HepG2 (cell line): ENCODE data around the gene TRPV2. TPM values are rescaled to one million over a fixed set of nuclear protein-coding genes. Genes with fewer than 3 reads are reported as not detected.

ENCODE experiments used
- ATAC-seq: fragments of 200-7000 bp; cut with Tn5 transposase; 3 replicates; pipeline ENCODE4 v1.9.1; 2020; ENCODE audit warnings: mild to moderate bottlenecking, moderate library complexity
- BruUV-seq: library from RNA; stranded (reverse); fragments of 400-500 nt; replicated peaks from 2 replicates; lab custom pipeline; 2021; lab: Mats Ljungman, UMichigan
- CTCF ChIA-PET: fragments of 300-600 bp; formaldehyde crosslinking; extraction: SDS; loops from one replicate; lab custom pipeline; 2021; ENCODE audit warnings: low total read pairs, inconsistent platforms, low intra/inter-chr PET ratio; lab: Yijun Ruan, JAX
- POLR2A ChIA-PET: fragments of 350-600 bp; sonication (Branson Sonifier 250); formaldehyde crosslinking; loops from one replicate; lab custom pipeline; 2020; ENCODE audit warnings: antibody characterized with exemption, inconsistent platforms; lab: Yijun Ruan, JAX
- DNase-seq: peaks from one replicate; pipeline ENCODE4 v3.0.0-alpha.2; 2015; ENCODE audit warnings: low spot score
- FAIRE-seq: peaks from 3 replicates; lab custom pipeline; 2011; peaks lifted over from hg19 to GRCh38; lab: Jason Lieb, UNC
- H2AFZ ChIP-seq: one replicate; pipeline ENCODE4 v1.6.1; 2011; ENCODE audit warnings: low read length, inconsistent platforms
- H3K27ac ChIP-seq: fragments of 300-600 bp; 3 replicates; pipeline ENCODE4 v1.8.0; 2011; ENCODE audit warnings: mixed run types, mild to moderate bottlenecking, mixed read lengths, low read length, inconsistent platforms; ENCODE audit not compliant: insufficient read depth; ENCODE audit errors: extremely low read length
- H3K27me3 ChIP-seq, 2 experiments: fragments of 200-600 bp in 1 of 2; 2 replicates in 1 of 2; 3 replicates in 1 of 2; pipeline versions ENCODE4 v1.6.0 to v1.8.0; 2011; ENCODE audit warnings: low read length in 2 of 2, mild to moderate bottlenecking in 2 of 2, moderate library complexity in 2 of 2, inconsistent platforms in 1 of 2; ENCODE audit not compliant: insufficient read depth in 2 of 2, control insufficient read depth in 1 of 2
- H3K36me3 ChIP-seq, 2 experiments: fragments of 200-600 bp in 1 of 2; replicated peaks in 1 of 2; 2 replicates in 1 of 2; 3 replicates in 1 of 2; pipeline versions ENCODE4 v1.5.1 to v1.8.0; 2011; ENCODE audit warnings: low read length in 2 of 2, inconsistent platforms in 1 of 2; ENCODE audit not compliant: insufficient read depth in 2 of 2, control insufficient read depth in 1 of 2
- H3K4me1 ChIP-seq: 2 replicates; pipeline ENCODE4 v1.5.1; 2012; ENCODE audit warnings: low read length, inconsistent platforms; ENCODE audit not compliant: insufficient read depth
- H3K4me2 ChIP-seq: 2 replicates; pipeline ENCODE4 v1.6.0; 2011; ENCODE audit warnings: low read depth, low read length, inconsistent platforms
- H3K4me3 ChIP-seq, 3 experiments: fragments of 200-600 bp in 1 of 3; sonication (generic), shearing (Covaris generic) in 1 of 3; replicated peaks in 1 of 3; 2 replicates each; pipeline ENCODE4 v1.5.1; 2011 to 2016; ENCODE audit warnings: low read length in 3 of 3, inconsistent platforms in 2 of 3, low read depth in 2 of 3, mild to moderate bottlenecking in 2 of 3, control low read depth in 1 of 3, mixed read lengths in 1 of 3; ENCODE audit not compliant: insufficient read depth in 1 of 3
- H3K79me2 ChIP-seq: one replicate; pipeline ENCODE4 v1.6.1; 2011; ENCODE audit warnings: low read length, inconsistent platforms; ENCODE audit not compliant: insufficient read depth
- H3K9ac ChIP-seq: 2 replicates; pipeline ENCODE4 v1.6.0; 2011; ENCODE audit warnings: mild to moderate bottlenecking, low read depth, low read length, inconsistent platforms; ENCODE audit not compliant: insufficient read depth
- H3K9me3 ChIP-seq: 2 replicates; pipeline ENCODE4 v1.5.1; 2012; ENCODE audit warnings: mild to moderate bottlenecking, low read length
- H4K20me1 ChIP-seq: 2 replicates; pipeline ENCODE4 v1.6.0; 2011; ENCODE audit warnings: inconsistent platforms, mild to moderate bottlenecking, low read length, moderate library complexity; ENCODE audit not compliant: insufficient read depth
- CBX2 ChIP-seq, 2 experiments: fragments of 200-600 bp in 1 of 2; sonication (generic); formaldehyde crosslinking in 1 of 2; IDR thresholded peaks; 2 replicates each; pipeline versions ENCODE4 v1.7.0 to v1.8.1; 2018 to 2022; ENCODE audit warnings: low read depth in 2 of 2, low read length in 1 of 2, mild to moderate bottlenecking in 1 of 2, missing genetic modification reagents in 1 of 2
- CTCF ChIP-seq: sonication (generic); formaldehyde crosslinking; IDR thresholded peaks from 2 replicates; pipeline ENCODE4 v1.5.0; 2020; ENCODE audit warnings: mild to moderate bottlenecking, missing genetic modification reagents, moderate library complexity
- ELF4 ChIP-seq: sonication (generic); formaldehyde crosslinking; IDR thresholded peaks from 2 replicates; pipeline ENCODE4 v1.5.0; 2020; ENCODE audit warnings: missing genetic modification reagents, mild to moderate bottlenecking, moderate library complexity, borderline replicate concordance
- MBD4 ChIP-seq: IDR thresholded peaks from 2 replicates; pipeline ENCODE4 v1.6.1; 2012; ENCODE audit warnings: low read length, inconsistent platforms, borderline replicate concordance
- NRL ChIP-seq: sonication (generic); formaldehyde crosslinking; IDR thresholded peaks from 2 replicates; pipeline ENCODE4 v1.5.0; 2020; ENCODE audit warnings: missing genetic modification reagents, mild to moderate bottlenecking, moderate library complexity, borderline replicate concordance
- PITX1 ChIP-seq: sonication (generic); formaldehyde crosslinking; IDR thresholded peaks from 2 replicates; pipeline ENCODE4 v1.5.1; 2020; ENCODE audit warnings: mild to moderate bottlenecking, missing genetic modification reagents
- POLR2A ChIP-seq, 2 experiments: IDR thresholded peaks; 2 replicates each; pipeline ENCODE4 v1.6.1; 2011; ENCODE audit warnings: low read depth in 2 of 2, low read length in 2 of 2, mild to moderate bottlenecking in 1 of 2, moderate library complexity in 1 of 2; ENCODE audit not compliant: insufficient read depth in 1 of 2
- POLR2G ChIP-seq: fragments of 200-400 bp; formaldehyde crosslinking; IDR thresholded peaks from 2 replicates; pipeline ENCODE4 v1.6.1; 2018; ENCODE audit warnings: mild to moderate bottlenecking, low read depth, low read length, moderate library complexity
- RBFOX2 ChIP-seq: fragments of 200-400 bp; formaldehyde crosslinking; IDR thresholded peaks from 2 replicates; pipeline ENCODE4 v1.6.1; 2017; ENCODE audit warnings: low read depth, mild to moderate bottlenecking, low read length
- RBM22 ChIP-seq: fragments of 200-400 bp; formaldehyde crosslinking; optimal IDR thresholded peaks from 2 replicates; pipeline ENCODE3; 2017; ENCODE audit warnings: mild to moderate bottlenecking, low read length, moderate library complexity
- XBP1 ChIP-seq: sonication (generic); formaldehyde crosslinking; IDR thresholded peaks from 2 replicates; pipeline ENCODE4 v1.5.0; 2020; ENCODE audit warnings: missing genetic modification reagents
- ZFY ChIP-seq: sonication (generic); formaldehyde crosslinking; IDR thresholded peaks from 2 replicates; pipeline ENCODE4 v1.4.0; 2020; ENCODE audit warnings: missing genetic modification reagents
- ZNF205 ChIP-seq: IDR thresholded peaks from 2 replicates; pipeline ENCODE4 v1.6.1; 2018; ENCODE audit warnings: missing biosample characterization, missing genetic modification reagents
- ZNF275 ChIP-seq: sonication (generic); formaldehyde crosslinking; IDR thresholded peaks from 2 replicates; pipeline ENCODE4 v1.8.0; 2022; ENCODE audit warnings: missing genetic modification reagents, mild to moderate bottlenecking, inconsistent platforms, borderline replicate concordance
- ZNF580 ChIP-seq: IDR thresholded peaks from 2 replicates; pipeline ENCODE4 v1.6.1; 2016; ENCODE audit warnings: low read depth, borderline replicate concordance
- ZNF780A ChIP-seq: sonication (generic); formaldehyde crosslinking; IDR thresholded peaks from 2 replicates; pipeline ENCODE4 v1.8.0; 2022; ENCODE audit warnings: mild to moderate bottlenecking, missing genetic modification reagents, moderate library complexity
- ZSCAN12 ChIP-seq: sonication (generic); formaldehyde crosslinking; IDR thresholded peaks from 2 replicates; pipeline ENCODE4 v1.9.0; 2021; ENCODE audit warnings: mild to moderate bottlenecking, missing genetic modification reagents
- WGBS: methylation state at CpG from one replicate; pipeline ENCODE4 v1.1.6; 2017; ENCODE audit warnings: low lambda C conversion rate; 5-methylcytosine and 5-hydroxymethylcytosine counted together
- in situ Hi-C: cut with HindIII; loops from 2 replicates; pipeline ENCODE4 v1.10.0; 2017; ENCODE audit warnings: low pct_unique_long_range_greater_than_20kb; ENCODE audit not compliant: extremely low pct_ligation_motif_present
- intact Hi-C: fragments of 100-400 bp; cut with micrococcal nuclease; formaldehyde crosslinking; loops from one replicate; pipeline ENCODE4 v1.10.0; 2022; ENCODE audit not compliant: unreplicated experiment
- polyA plus RNA-seq, 8 experiments: library from polyadenylated mRNA; depleted of rRNA in 3 of 8; stranded (reverse) in 7 of 8; unstranded in 1 of 8; fragments of >200 nt; fragmentation: Illumina TruSeq in 4 of 8; extraction: Trizol in 4 of 8; gene quantifications; 2 replicates each; pipeline versions ENCODE4 v1.2.1 to v1.2.3, GENCODE V29; 2011 to 2016; ENCODE audit warnings: low read depth in 4 of 8, missing spikeins in 1 of 8, mixed read lengths in 1 of 8; ENCODE audit not compliant: insufficient read depth in 1 of 8
- total RNA-seq, 5 experiments: library from RNA; depleted of rRNA; stranded (reverse); fragments of >200 nt; fragmentation: Illumina TruSeq; extraction: Trizol; gene quantifications; 2 replicates each; pipeline ENCODE4 v1.2.3, GENCODE V29; 2016; ENCODE audit warnings: low read depth in 1 of 5

The TRPV2 gene
- total and polyA plus RNA-seq, 2 of the 13 experiments (the other 11 are each of a cell fraction or from before 2014, with no cell fraction given), result 13.6 to 21.3 TPM

GRCh38 chr17:16440901-16441629 is 25.7 kb downstream of the TRPV2 start:
- peaks cover 16 to 42% of the 10 kb centered on the region in 2 experiments for H3K36me3 ChIP-seq
- H3K4me1 ChIP-seq, result peaks cover 84% of the 10 kb centered on the region
- H3K4me2 ChIP-seq, result peak overlapping the region; percentile 96
- POLR2A ChIA-PET, result interaction anchor here (0.7 to 10.1 kb wide), 15 partner anchors 10 to 238 kb away, joined by 3 to 159 read pairs (median 5); partner anchors contain the start of genes NCOR1, TRPV2 and UBB
- peaks cover 47% of the 10 kb centered on the region for H4K20me1 ChIP-seq
- CTCF ChIA-PET, result no interaction called here
- DNase-seq (no peak), FAIRE-seq (no peak), ATAC-seq (no peak)
- no peaks in the 10 kb centered on the region; a peak in 1 of 5 replicates for H3K27me3 ChIP-seq
- peak overlapping the region; percentile 89 for H3K27ac ChIP-seq
- H3K9ac ChIP-seq, result peak overlapping the region; percentile 98
- in situ Hi-C loops, result no loop called here
- H3K9me3 ChIP-seq, result no peaks in the 10 kb centered on the region
- intact Hi-C loops, result no loop called here
- peak overlapping the region; percentile 91 to 94 (median 93) for H3K4me3 ChIP-seq
- 51% methylated on average over 3 of the region's 3 CpGs for WGBS
- peaks cover 39% of the 10 kb centered on the region for H3K79me2 ChIP-seq
- no peak overlapping the region for H2AFZ ChIP-seq
- no TSS peak for BruUV-seq
- TF ChIP-seq CBX2 (IDR thresholded peaks at IDR 0.05; ENCODE audit: low read depth, low read length) (no peak), CBX2 (CRISPR knock-in tag; IDR thresholded peaks at IDR 0.05; ENCODE audit: low read depth) (no peak), XBP1 (CRISPR knock-in tag) (no peak), ZNF275 (CRISPR knock-in tag) (no peak), RBM22 (peak; percentile 82), ZNF205 (CRISPR knock-in tag) (no peak), CTCF (CRISPR knock-in tag) (no peak), MBD4 (0 out of 2 replicates have a peak, but pooled peaks have one; percentile 8), NRL (no peak), POLR2G (peak; percentile 60), ZFY (CRISPR knock-in tag) (0 out of 2 replicates have a peak, but pooled peaks have one; percentile 6), PITX1 (CRISPR knock-in tag) (no peak), ZNF580 (CRISPR knock-in tag) (no peak), ZSCAN12 (CRISPR knock-in tag) (no peak), ZNF780A (CRISPR knock-in tag) (no peak), ELF4 (CRISPR knock-in tag) (no peak), POLR2A (IDR thresholded peaks at IDR 0.05; ENCODE audit: insufficient read depth in 1 of 2, low read depth in 2 of 2, low read length in 2 of 2) (peak in 1 of 2 experiments; percentile 42; a peak in 2 of 4 replicates), RBFOX2 (peak; percentile 72; the same call in 1 of the 2 replicates)
